HFF-Myc (cell line): ENCODE data around the gene SLC6A11.

Experiments
- DNase-seq: peaks from one replicate; pipeline ENCODE4 v3.0.0-alpha.2; 2011; ENCODE audit warnings: low read depth; ENCODE audit errors: extremely low read depth
- H3K4me3 ChIP-seq: replicated peaks from 2 replicates; pipeline ENCODE4 v1.5.1; 2011; ENCODE audit warnings: low read depth, mild to moderate bottlenecking, control low read depth, low read length
- TF ChIP-seq, protein P1 (sequence below): IDR thresholded peaks from 2 replicates; pipeline ENCODE4 v1.5.1; 2012; ENCODE audit warnings: mild to moderate bottlenecking, low read depth, low read length, control low read depth; ENCODE audit errors: missing control alignments

SLC6A11 gene

DNA sequence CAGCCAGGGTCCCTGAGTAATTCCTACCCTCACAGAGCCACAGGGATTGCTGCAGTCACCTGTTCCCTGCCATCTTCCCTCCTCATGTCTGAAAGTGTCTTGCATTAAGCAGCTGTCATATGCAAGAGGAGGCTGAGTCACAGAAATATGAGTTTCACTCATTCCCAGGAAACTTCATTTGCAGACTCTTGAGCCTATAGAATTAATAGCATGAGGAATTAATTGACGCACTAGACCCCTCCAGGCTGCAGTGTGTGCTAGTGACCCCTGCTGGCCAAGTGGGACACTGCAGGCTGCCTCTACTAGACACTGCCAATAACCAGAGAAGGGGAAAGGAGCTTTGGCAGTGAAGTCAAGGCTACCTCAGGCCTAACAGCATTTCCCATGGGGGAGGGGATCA lies 125.9 kb downstream of the SLC6A11 start:
- no peak overlapping the region for H3K4me3 ChIP-seq
- TF ChIP-seq, protein P1, sequence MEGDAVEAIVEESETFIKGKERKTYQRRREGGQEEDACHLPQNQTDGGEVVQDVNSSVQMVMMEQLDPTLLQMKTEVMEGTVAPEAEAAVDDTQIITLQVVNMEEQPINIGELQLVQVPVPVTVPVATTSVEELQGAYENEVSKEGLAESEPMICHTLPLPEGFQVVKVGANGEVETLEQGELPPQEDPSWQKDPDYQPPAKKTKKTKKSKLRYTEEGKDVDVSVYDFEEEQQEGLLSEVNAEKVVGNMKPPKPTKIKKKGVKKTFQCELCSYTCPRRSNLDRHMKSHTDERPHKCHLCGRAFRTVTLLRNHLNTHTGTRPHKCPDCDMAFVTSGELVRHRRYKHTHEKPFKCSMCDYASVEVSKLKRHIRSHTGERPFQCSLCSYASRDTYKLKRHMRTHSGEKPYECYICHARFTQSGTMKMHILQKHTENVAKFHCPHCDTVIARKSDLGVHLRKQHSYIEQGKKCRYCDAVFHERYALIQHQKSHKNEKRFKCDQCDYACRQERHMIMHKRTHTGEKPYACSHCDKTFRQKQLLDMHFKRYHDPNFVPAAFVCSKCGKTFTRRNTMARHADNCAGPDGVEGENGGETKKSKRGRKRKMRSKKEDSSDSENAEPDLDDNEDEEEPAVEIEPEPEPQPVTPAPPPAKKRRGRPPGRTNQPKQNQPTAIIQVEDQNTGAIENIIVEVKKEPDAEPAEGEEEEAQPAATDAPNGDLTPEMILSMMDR: peak; percentile 74
- DNase-seq: no peak

DNA sequence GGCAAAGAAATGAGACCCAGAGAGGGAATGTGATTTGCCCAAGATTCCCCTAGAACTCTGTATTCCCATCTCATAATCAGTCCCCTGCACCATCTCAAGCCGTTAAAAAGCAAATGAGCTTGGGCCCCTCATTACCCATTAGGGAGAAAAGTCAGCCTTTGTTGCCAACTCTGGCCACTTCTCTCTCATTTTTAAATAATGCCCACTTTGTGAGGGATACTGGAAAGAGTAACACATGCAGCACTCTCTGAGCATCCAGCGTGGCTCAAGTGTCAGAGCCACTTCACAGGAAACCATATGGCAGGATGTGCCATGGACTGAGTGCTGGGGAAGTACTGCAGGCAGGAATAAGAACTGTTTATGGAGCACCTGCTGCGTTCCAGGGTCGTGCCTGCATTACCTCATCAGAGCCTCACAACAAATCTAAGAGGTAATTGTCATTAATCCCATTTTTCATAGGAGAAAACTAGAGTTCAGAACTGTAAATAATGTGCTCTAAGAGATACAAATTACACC lies 126.7 kb downstream of the SLC6A11 start:
- TF ChIP-seq, protein P1: no peak
- H3K4me3 ChIP-seq: no peak overlapping the region
- DNase-seq: no peak

DNA sequence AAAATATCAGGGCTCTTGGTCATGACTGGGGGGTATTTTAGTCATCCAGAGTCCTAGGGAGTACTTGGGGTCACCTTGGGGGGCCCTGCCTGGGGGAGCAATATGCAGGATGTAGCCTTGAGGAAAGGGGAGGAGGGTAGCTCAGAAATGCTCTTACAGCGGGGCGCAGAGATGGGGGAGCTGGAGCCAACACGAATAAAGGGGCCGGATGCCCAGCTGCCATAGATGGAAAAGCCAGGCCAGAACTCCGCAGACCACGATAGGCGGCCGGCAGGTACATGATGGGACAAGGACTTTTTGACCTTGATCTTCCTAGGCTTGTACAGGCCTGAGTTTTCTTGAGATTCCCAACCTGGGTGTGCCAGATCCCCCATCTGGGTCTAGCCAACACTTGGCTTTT lies 128.8 kb downstream of the SLC6A11 start:
- no peak for DNase-seq
- H3K4me3 ChIP-seq: no peak overlapping the region
- TF ChIP-seq, protein P1: no peak

DNA sequence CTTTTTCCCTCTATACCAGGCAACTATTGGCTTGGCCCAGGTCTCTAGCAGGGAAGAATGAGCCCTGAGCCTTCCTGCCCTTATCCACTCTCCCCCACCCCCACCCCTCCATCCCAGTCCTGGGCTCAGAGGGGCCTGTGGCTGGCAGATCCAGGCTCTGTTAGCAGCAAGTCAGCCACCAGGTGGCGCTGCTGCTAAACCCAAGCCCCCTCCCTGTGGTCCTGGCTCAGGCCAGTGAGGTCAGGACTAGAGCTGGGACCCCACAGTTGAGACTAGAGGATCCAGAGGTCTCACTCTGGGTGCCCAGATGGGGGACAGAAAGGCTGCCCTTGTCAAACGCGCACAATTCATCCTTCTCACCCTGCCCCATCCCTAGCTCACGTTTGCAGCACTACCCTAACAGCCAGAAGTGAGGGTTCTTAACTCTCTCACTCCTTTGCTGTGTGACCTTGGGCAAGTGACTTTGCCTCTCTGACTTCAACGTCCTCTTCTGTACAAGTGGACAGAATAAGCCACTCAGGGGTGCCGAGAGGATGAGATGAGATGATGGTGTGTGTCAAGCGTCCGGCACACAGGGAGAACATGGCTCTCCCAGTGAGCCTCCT lies 129.8 kb downstream of the SLC6A11 start:
- DNase-seq: no peak
- no peak overlapping the region for H3K4me3 ChIP-seq
- TF ChIP-seq, protein P1: peak; percentile 83

DNA sequence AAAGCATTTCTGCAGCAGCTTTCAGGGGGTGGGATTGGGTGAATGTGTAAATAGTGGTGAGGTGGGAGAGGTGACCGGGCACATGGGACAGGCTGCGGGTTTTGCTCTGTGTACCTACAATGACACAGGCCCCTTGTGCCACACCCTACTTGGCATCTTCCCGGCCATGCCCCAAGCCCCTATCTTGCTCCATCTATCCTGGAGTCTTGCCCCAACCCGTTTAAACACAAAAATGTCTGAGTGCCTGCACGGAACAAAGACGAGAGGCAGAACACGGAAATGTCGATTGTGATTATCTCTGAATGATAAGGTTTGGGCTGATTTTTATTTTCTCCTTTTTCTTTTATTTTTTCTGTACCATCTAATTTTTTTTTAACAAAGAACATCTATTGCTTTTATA lies 130.5 kb downstream of the SLC6A11 start:
- H3K4me3 ChIP-seq: no peak overlapping the region
- TF ChIP-seq, protein P1: no peak
- DNase-seq: no peak

DNA sequence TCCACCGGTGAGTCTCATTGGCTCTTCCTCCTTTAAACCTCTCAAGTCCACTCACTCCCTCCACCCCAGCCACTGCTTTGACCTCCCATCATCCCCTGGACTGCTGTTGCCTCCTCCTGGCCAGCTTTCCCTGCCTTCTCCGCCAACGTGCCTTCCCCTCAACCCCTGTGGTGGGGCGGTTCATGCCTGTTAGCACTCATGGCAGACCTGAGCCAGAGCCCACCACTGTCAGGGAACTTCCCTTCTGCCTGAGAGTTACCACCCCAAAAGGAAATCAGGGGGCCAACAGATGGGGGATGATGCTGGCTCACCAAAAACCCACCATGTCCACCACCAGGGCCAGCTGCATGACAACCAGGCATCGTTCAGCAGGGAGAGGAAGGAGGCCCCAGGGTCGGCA lies 132.3 kb downstream of the SLC6A11 start:
- DNase-seq: no peak
- TF ChIP-seq, protein P1: no peak
- no peak overlapping the region for H3K4me3 ChIP-seq

DNA sequence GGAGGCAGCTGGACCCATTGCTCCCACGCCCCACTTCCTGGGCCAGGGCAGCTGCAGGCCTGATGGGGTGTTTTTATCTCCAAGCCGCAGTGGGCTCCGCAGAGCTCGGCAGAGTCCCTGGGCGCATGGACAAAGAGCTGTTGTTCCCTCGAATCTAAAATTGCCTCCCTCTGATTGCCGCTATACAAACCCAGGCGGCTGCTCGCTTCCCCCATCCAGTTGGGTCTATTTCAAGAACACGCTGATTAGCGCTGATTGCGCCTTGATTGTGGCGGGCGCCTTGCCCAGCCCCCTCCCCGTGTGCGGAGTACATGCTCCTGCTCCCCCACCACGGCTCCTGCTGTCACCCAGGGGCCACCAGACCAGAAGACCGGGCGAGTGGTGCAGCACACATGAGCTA lies 133.2 kb downstream of the SLC6A11 start:
- no peak for DNase-seq
- H3K4me3 ChIP-seq: no peak overlapping the region
- TF ChIP-seq, protein P1: no peak
